Gastrocnemius medialis (tissue), 4 donors: ENCODE results near the gene COL4A1.

Experiments used
- POLR2A ChIP-seq, 2 donors: fragments of 450-650 bp; IDR thresholded peaks; one replicate each; pipeline ENCODE4 v1.6.1; 2017; ENCODE audit warnings: antibody characterized with exemption in 2 of 2, mild to moderate bottlenecking in 2 of 2, moderate library complexity in 2 of 2
- TF ChIP-seq, protein P1 (sequence below), 5 experiments: fragments of 450-650 bp in 3 of 5; fragments of 200-600 bp in 2 of 5; sonication (generic) in 2 of 5; IDR thresholded peaks in 4 of 5; conservative IDR thresholded peaks in 1 of 5; 1 replicate in 4 of 5; 2 replicates in 1 of 5; pipeline ENCODE4 v1.5.1; 2016 to 2019; ENCODE audit warnings: antibody characterized with exemption in 5 of 5, mild to moderate bottlenecking in 3 of 5, moderate library complexity in 3 of 5

DNA sequence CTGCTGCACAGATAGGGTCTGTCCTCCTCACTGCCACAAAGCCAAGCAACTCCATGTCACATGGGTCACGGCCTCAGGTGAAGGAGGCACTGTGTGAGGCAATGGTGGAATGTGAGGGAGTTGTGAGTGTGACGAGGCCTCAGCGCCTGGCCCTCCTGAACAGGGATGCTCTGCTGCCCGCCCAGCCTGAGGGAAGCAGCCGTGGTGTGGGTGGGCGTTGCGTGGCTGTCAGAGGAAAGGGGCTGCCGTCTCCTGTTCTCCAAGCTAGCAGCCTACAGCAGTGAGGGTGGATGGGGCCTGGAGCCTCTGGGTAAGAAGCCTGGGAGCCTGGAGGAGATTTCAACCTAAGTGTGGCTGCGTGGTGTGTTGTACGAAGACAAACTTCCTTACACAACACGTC, 125.0 kb downstream of the COL4A1 start:
- TF ChIP-seq, protein P1, sequence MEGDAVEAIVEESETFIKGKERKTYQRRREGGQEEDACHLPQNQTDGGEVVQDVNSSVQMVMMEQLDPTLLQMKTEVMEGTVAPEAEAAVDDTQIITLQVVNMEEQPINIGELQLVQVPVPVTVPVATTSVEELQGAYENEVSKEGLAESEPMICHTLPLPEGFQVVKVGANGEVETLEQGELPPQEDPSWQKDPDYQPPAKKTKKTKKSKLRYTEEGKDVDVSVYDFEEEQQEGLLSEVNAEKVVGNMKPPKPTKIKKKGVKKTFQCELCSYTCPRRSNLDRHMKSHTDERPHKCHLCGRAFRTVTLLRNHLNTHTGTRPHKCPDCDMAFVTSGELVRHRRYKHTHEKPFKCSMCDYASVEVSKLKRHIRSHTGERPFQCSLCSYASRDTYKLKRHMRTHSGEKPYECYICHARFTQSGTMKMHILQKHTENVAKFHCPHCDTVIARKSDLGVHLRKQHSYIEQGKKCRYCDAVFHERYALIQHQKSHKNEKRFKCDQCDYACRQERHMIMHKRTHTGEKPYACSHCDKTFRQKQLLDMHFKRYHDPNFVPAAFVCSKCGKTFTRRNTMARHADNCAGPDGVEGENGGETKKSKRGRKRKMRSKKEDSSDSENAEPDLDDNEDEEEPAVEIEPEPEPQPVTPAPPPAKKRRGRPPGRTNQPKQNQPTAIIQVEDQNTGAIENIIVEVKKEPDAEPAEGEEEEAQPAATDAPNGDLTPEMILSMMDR (IDR thresholded peaks at IDR 0.05 in 4 of 5, conservative IDR thresholded peaks at IDR 0.05 in 1 of 5): no peak
- no peak for TF ChIP-seq POLR2A (IDR thresholded peaks at IDR 0.05)
